Heart left ventricle (tissue), 16 donors: ENCODE data around the gene NAA40. TPM values are rescaled to one million over a fixed set of nuclear protein-coding genes. Genes with fewer than 3 reads are reported as not detected.

Experiments
- ATAC-seq, 4 donors: fragments of 200-7000 bp; cut with Tn5 transposase; one replicate each; pipeline ENCODE4 v1.9.1; 2020 to 2022; ENCODE audit warnings: moderate library complexity in 4 of 4, mild to moderate bottlenecking in 3 of 4, moderate number of reproducible peaks in 1 of 4
- DNase-seq, 5 donors: peaks; one replicate each; pipeline ENCODE4 v3.0.0-alpha.2; 2020
- H3K27ac ChIP-seq, 12 donors: fragments of 200-600 bp; sonication (generic) in 4 of 12; one replicate each; pipeline versions ENCODE4 v1.5.0 to v1.8.0; 2016 to 2022; ENCODE audit warnings: mild to moderate bottlenecking in 2 of 12
- H3K27me3 ChIP-seq, 9 donors: fragments of 200-600 bp; sonication (generic) in 2 of 9; one replicate each; pipeline versions ENCODE4 v1.5.1 to v1.8.0; 2016 to 2022; ENCODE audit warnings: mild to moderate bottlenecking in 3 of 9
- H3K36me3 ChIP-seq, 9 donors: fragments of 200-600 bp; sonication (generic) in 2 of 9; one replicate each; pipeline versions ENCODE4 v1.5.0 to v1.8.0; 2018 to 2022; ENCODE audit warnings: mild to moderate bottlenecking in 2 of 9
- H3K4me1 ChIP-seq, 12 donors: fragments of 200-600 bp; sonication (generic) in 4 of 12; one replicate each; pipeline versions ENCODE4 v1.5.0 to v1.8.0; 2016 to 2022; ENCODE audit warnings: mild to moderate bottlenecking in 3 of 12
- H3K4me3 ChIP-seq, 12 donors: fragments of 200-600 bp; sonication (generic) in 4 of 12; one replicate each; pipeline versions ENCODE4 v1.5.0 to v1.8.0; 2017 to 2022; ENCODE audit warnings: mild to moderate bottlenecking in 9 of 12, moderate library complexity in 4 of 12
- H3K9me3 ChIP-seq, 12 donors: fragments of 200-600 bp; sonication (generic) in 4 of 12; one replicate each; pipeline versions ENCODE4 v1.5.0 to v1.8.0; 2016 to 2022; ENCODE audit warnings: mild to moderate bottlenecking in 1 of 12
- POLR2A ChIP-seq, 2 donors: fragments of 450-650 bp; IDR thresholded peaks; one replicate each; pipeline ENCODE4 v1.6.1; 2017; ENCODE audit warnings: antibody characterized with exemption in 2 of 2, mild to moderate bottlenecking in 2 of 2, moderate library complexity in 2 of 2
- WGBS, 4 donors: extraction: QIAGEN DNeasy Blood & Tissue Kit in 2 of 4; methylation state at CpG; one replicate each; pipeline versions ENCODE4 v1.1.5 to v1.1.7; 2013 to 2018; 5-methylcytosine and 5-hydroxymethylcytosine counted together
- intact Hi-C, 10 donors: fragments of 100-400 bp; cut with DNase I; formaldehyde crosslinking; loops; one replicate each; pipeline versions ENCODE4 v1.11.1 to v1.14.2; 2022
- long read RNA-seq, 3 donors: library from polyadenylated mRNA; unstranded; transcript quantifications; one replicate each; pipeline ENCODE4 v2.0.0, GENCODE V29; 2020 to 2021
- polyA plus RNA-seq, 2 donors: library from polyadenylated mRNA; stranded (reverse); fragments of 200-250 nt; gene quantifications; one replicate each; pipeline ENCODE4 v1.2.3, GENCODE V29; 2013
- total RNA-seq, 9 donors: library from RNA; depleted of rRNA in 2 of 9; stranded (reverse); fragments of >200 nt in 2 of 9; fragmentation: NEBNext Ultra II Directional in 3 of 9; extraction: Animal tissue kit (Norgen Biotek cat#: 25700) in 3 of 9; gene quantifications; one replicate each; pipeline versions ENCODE4 v1.1.0 to v1.2.4, GENCODE V29; 2016 to 2023
- TF ChIP-seq, protein P1 (sequence below), 12 donors: fragments of 200-600 bp; sonication (generic) in 4 of 12; IDR thresholded peaks; one replicate each; pipeline versions ENCODE4 v1.5.0 to v1.8.0; 2018 to 2022; ENCODE audit warnings: antibody characterized with exemption in 12 of 12, mild to moderate bottlenecking in 5 of 12
- donor health status: ischemic (EF 13 %, LVEDD 7.1; RV severe dilation, severe dysfunction).
- donor health status: healthy with polysubstance abuse.
- donor health status: DM: no; HTN: yes; CAD: no.
- donor health status: DM: no; HTN: no; CAD: no.
- donor health status: ischemic (EF 25% LVEDD 6.9; RV normal size, moderate dysfunction).
- donor health status: ischemic (EF 25% LVEDD 5.7; RV mildly dilated, moderate dysfunction).
- donor health status: healthy.
- donor health status: DM: yes; HTN: yes; CAD: no.
- donor health status: ischemic (EF 35%, LVEDD 5.7; RV mildly dilated, moderate dysfunction).
- donor health status: nonischemic (EF 11% LVEDD 7.7; RV severe dilation, severe dysfunction).
- donor health status: DM: yes; HTN: yes; CAD: no.
- donor health status: PGD.
- donor health status: ischemic (EF 29% LVEDD 5.4; RV normal size, mild dysfunction).
- donor health status: nonischemic (EF 23%, LVEDD 6.1; RV moderate dilation, normal function).

NAA40 gene
- total RNA-seq (10 to 100 TPM in 8 of 9 donors, 1 to 10 TPM in 1; 9.7 to 26.1 (median 18.8) TPM), polyA plus RNA-seq (10 to 100 TPM; 19.6 to 19.9 TPM)
- long read RNA-seq, donor 1, transcript NAA40-202 (8 exons, 3,664 nt): major isoform, 5 of 11 reads
- long read RNA-seq, donor 1, partial matches to known transcripts: 0 of 11 reads
- long read RNA-seq, donor 1, other reads (novel, unspliced or antisense): 6 of 11 reads
- long read RNA-seq, donor 2, full-length matches to known transcripts: 51 of 62 reads
- long read RNA-seq, donor 2, partial matches to known transcripts: 1 of 62 reads
- long read RNA-seq, donor 2, other reads (novel, unspliced or antisense): 10 of 62 reads
- long read RNA-seq, donor 3, full-length matches to known transcripts: 6 of 8 reads
- long read RNA-seq, donor 3, partial matches to known transcripts: 0 of 8 reads
- long read RNA-seq, donor 3, other reads (novel, unspliced or antisense): 2 of 8 reads

DNA sequence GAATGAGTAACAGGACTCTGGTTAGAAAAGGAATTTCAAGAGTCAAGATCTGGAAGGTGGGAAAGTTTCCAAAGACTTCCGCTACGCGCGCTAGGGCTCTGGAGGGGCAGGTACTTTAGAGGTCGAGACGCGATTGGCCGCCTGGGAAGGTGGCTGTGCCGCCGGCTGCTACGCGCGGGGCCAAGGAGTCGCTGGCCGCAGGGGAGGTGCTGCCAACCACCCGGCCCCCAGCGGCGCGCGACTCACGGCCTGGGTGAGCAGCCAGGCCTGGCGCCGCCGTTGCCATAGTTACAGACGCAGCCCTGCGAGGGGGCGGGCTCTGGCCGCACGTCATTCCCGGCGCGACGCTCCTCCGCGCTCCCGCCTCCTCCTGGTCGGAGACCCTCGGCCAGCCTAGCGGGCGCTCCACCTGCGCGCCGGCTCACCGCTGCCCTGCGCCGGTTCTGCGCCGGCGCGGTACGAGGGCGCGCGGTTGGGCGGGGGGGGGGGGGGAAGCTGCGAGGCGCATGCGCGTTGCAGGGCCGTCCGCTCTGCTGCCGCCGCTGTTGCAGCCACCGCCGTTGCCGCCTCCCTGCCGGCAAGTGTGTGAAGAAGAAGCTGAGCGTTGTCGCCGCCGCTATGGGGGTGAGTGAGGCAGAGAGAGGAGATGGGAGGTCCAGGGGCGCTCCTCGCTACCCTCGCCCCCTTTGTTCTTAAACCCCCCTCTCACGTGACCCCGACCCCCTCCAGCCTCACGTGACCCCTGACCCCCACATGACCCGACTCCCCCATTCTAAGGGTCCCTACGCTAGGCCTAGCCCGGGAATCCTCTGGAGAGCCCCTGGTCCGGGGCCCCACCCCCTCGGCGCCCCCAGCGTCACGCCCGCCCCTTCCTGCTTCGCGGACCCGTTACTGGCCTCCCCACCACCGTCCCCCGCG is at the start of gene NAA40:
NAA40 (plus strand) TSS at position 524 of the 918 bp plus-strand sequence; CDS start at position 619, 95 bp downstream.
- H3K27ac ChIP-seq: peak within 1 kb of the TSS in 11 of 12 donors; percentile 35 to 86 (median 75)
- WGBS, 4 donors: 0 to 2% (median 1%) methylated on average over 34 to 91 of the region's 92 CpGs
- intact Hi-C loops: loop anchor here in 3 of 10 donors (1.0 to 2.0 kb wide), 2 partner anchors 19 to 20 kb away; no protein-coding TSS in a partner anchor
- no peak for TF ChIP-seq POLR2A (IDR thresholded peaks at IDR 0.05)
- TF ChIP-seq, protein P1, sequence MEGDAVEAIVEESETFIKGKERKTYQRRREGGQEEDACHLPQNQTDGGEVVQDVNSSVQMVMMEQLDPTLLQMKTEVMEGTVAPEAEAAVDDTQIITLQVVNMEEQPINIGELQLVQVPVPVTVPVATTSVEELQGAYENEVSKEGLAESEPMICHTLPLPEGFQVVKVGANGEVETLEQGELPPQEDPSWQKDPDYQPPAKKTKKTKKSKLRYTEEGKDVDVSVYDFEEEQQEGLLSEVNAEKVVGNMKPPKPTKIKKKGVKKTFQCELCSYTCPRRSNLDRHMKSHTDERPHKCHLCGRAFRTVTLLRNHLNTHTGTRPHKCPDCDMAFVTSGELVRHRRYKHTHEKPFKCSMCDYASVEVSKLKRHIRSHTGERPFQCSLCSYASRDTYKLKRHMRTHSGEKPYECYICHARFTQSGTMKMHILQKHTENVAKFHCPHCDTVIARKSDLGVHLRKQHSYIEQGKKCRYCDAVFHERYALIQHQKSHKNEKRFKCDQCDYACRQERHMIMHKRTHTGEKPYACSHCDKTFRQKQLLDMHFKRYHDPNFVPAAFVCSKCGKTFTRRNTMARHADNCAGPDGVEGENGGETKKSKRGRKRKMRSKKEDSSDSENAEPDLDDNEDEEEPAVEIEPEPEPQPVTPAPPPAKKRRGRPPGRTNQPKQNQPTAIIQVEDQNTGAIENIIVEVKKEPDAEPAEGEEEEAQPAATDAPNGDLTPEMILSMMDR (IDR thresholded peaks at IDR 0.05): peak in 2 of 12 donors; percentile 7 to 35
- H3K27me3 ChIP-seq: no peaks in the 10 kb centered on the region
- ATAC-seq (peak; percentile 87 to 96 (median 94)), DNase-seq (peak; percentile 89 to 95 (median 94))
- peaks cover 0 to 33% (median 19%) of the 10 kb centered on the region in 12 donors for H3K4me1 ChIP-seq
- H3K36me3 ChIP-seq: peaks cover 0 to 3% (median 0%) of the 10 kb centered on the region in 9 donors
- H3K4me3 ChIP-seq: peak within 1 kb of the TSS; percentile 50 to 94 (median 74)
- H3K9me3 ChIP-seq: no peaks in the 10 kb centered on the region

DNA sequence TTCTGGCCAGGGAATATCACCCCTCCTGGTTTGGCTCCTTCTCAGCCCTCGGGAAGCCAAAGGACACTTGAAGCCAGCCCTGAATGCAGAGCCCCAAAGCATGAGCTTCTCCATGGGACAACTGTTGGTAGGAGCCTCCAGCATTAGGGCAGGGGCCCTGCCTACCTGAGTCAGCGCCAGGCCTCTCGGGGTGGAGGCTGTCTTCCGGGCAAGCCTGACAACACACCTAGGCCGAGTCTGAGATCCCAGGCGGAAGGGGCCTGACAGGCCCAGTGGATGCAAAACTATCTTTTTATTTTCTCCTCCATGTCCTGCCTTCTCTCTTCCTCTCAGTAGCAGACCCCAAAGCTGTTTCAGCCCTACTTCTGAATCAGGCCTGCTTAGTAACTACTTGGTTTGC is 49.5 kb upstream of the NAA40 start:
- TF ChIP-seq, protein P1 (IDR thresholded peaks at IDR 0.05): no peak
- no peak for TF ChIP-seq POLR2A (IDR thresholded peaks at IDR 0.05)
- WGBS, 4 donors: 81 to 95% (median 87%) methylated on average over 5 to 6 of the region's 6 CpGs
- DNase-seq (no peak), ATAC-seq (no peak)
- no peaks in the 10 kb centered on the region for H3K9me3 ChIP-seq
- peaks cover 16 to 69% (median 36%) of the 10 kb centered on the region in 12 donors for H3K4me1 ChIP-seq
- no peaks in the 10 kb centered on the region for H3K27me3 ChIP-seq
- H3K4me3 ChIP-seq: peak overlapping the region in 3 of 12 donors; percentile 42 to 55 (median 46)
- peaks cover 0 to 10% (median 0%) of the 10 kb centered on the region in 9 donors for H3K36me3 ChIP-seq
- peak overlapping the region in 7 of 12 donors; percentile 64 to 85 (median 72) for H3K27ac ChIP-seq
- intact Hi-C loops: no loop called here

DNA sequence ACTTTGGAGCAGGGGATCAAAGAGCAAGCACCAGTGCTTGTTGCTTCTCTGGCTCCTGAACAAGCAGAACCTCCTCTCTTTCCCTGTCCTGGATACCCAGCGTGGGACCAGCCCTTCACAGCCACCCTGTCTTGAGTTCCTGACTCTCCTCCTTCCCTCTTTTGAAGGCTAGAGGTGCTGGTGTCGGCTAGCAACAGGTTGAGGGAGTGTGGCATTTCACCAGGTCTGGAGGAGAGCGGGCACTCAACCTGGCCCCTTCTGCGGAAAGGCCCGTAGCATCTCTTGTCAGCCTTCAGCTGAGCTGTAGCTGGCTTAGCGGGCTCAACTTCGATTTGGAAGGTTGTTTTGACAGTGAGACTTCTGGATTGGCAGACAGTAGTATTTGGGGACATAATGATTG is 48.4 kb upstream of the NAA40 start:
- WGBS, 4 donors: 80 to 88% (median 85%) methylated on average over 7 of the region's 7 CpGs
- Histone ChIP-seq H3K4me3 (no peak overlapping the region), H3K27ac (no peak overlapping the region), H3K9me3 (no peaks in the 10 kb centered on the region), H3K4me1 (peaks cover 16 to 61% (median 33%) of the 10 kb centered on the region in 12 donors), H3K27me3 (no peaks in the 10 kb centered on the region), H3K36me3 (peaks cover 0 to 19% (median 9%) of the 10 kb centered on the region in 9 donors)
- TF ChIP-seq, protein P1 (IDR thresholded peaks at IDR 0.05): no peak
- no peak for TF ChIP-seq POLR2A (IDR thresholded peaks at IDR 0.05)
- ATAC-seq (no peak), DNase-seq (no peak)
- intact Hi-C loops: no loop called here
